Esophagus muscularis mucosa (tissue), 4 donors: ENCODE measurements around the gene OTOGL.

Experiments
- EP300 ChIP-seq: sonication (generic); formaldehyde crosslinking; IDR thresholded peaks from one replicate; pipeline ENCODE4 v1.6.1; 2017; ENCODE audit warnings: antibody characterized with exemption
- POLR2A ChIP-seq: fragments of 450-650 bp; IDR thresholded peaks from one replicate; pipeline ENCODE4 v1.6.1; 2017; ENCODE audit warnings: antibody characterized with exemption, moderate library complexity, mild to moderate bottlenecking, low read depth
- POLR2AphosphoS5 ChIP-seq, 2 donors: sonication (generic); formaldehyde crosslinking; IDR thresholded peaks; one replicate each; pipeline ENCODE4 v1.6.1; 2017; ENCODE audit warnings: antibody characterized with exemption in 2 of 2
- TF ChIP-seq, protein P1 (sequence below), 3 experiments: fragments of 200-600 bp in 2 of 3; fragments of 450-650 bp in 1 of 3; sonication (generic) in 2 of 3; IDR thresholded peaks; one replicate each; pipeline ENCODE4 v1.5.1; 2017 to 2019; ENCODE audit warnings: antibody characterized with exemption in 3 of 3, mild to moderate bottlenecking in 2 of 3, moderate library complexity in 1 of 3

DNA sequence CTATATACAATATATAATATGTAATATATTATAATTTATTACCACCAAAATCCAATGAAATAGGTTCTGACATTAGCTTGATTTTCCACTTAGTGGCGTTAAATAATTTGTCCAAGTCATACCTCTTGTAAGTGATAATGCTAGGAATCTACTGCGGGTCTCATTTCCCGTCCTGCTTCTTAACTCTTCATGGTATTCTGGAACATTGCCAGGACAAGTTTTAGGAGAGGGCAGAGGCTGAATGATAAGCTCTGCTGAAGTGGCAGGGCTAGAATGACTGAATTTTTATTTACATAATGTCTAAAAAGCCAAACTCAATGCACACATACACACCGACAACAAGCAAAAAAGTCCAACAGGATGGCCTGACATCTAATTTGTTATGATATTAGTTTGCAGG lies 274.3 kb downstream of the OTOGL start:
- TF ChIP-seq, protein P1, sequence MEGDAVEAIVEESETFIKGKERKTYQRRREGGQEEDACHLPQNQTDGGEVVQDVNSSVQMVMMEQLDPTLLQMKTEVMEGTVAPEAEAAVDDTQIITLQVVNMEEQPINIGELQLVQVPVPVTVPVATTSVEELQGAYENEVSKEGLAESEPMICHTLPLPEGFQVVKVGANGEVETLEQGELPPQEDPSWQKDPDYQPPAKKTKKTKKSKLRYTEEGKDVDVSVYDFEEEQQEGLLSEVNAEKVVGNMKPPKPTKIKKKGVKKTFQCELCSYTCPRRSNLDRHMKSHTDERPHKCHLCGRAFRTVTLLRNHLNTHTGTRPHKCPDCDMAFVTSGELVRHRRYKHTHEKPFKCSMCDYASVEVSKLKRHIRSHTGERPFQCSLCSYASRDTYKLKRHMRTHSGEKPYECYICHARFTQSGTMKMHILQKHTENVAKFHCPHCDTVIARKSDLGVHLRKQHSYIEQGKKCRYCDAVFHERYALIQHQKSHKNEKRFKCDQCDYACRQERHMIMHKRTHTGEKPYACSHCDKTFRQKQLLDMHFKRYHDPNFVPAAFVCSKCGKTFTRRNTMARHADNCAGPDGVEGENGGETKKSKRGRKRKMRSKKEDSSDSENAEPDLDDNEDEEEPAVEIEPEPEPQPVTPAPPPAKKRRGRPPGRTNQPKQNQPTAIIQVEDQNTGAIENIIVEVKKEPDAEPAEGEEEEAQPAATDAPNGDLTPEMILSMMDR (IDR thresholded peaks at IDR 0.05) = no peak
- no peak for TF ChIP-seq EP300
- TF ChIP-seq POLR2A = no peak
- TF ChIP-seq POLR2AphosphoS5 (IDR thresholded peaks at IDR 0.05) = no peak
